CD4-positive, alpha-beta T cell treated with Interleukin-2 at 100 ng/mL for 4 hours (primary cell): ENCODE data around the gene TIMM13.

ENCODE experiments used
- DNase-seq: peaks from one replicate; pipeline ENCODE4 v3.0.0-alpha.2; 2020; ENCODE audit warnings: low spot score

The TIMM13 gene

GRCh38 chr19:2382530-2383222 is 44.7 kb downstream of the TIMM13 start:
- DNase-seq, result no peak

- no peak for DNase-seq
Observed at GRCh38 chr19:2381148-2381820, 46.1 kb downstream of the TIMM13 start.

GRCh38 chr19:2380567-2380966 is 46.8 kb downstream of the TIMM13 start:
- no peak for DNase-seq

- no peak for DNase-seq
Observed at GRCh38 chr19:2376784-2377519, 50.4 kb downstream of the TIMM13 start.
